ENCODE results near the gene EMC1. TPM values are rescaled to one million over a fixed set of nuclear protein-coding genes. Genes with fewer than 3 reads are reported as not detected.
"Not testable (repeated sequence)": the region's sequence is repeated elsewhere in the genome, so short reads cannot be mapped to it uniquely, and the experiment has no call there.

The EMC1 gene
- total and polyA plus RNA-seq, 2 donors (not counting 3 experiments of a cell fraction or from before 2014, with no cell fraction given), result 77.5 to 164 TPM

- dilution Hi-C loops (cut with MboI; ENCODE audit: extremely low pct_ligation_motif_present, low sequenced_read_pairs) (no loop called here), intact Hi-C loops (cut with micrococcal nuclease) (no loop called here)
- DNase-seq (ENCODE audit: low read depth, low spot score) (no peak), FAIRE-seq (peak; percentile 47)
- Histone ChIP-seq H3K36me3 (ENCODE audit: control insufficient read depth in 2 of 2, extremely low read depth in 1 of 2, insufficient read depth in 2 of 2, low read length in 2 of 2) (peaks cover 33 to 48% of the 10 kb centered on the region in 2 experiments), H2AFZ (ENCODE audit: low read depth, low read length) (no peak overlapping the region), H3K27me3 (ENCODE audit: control insufficient read depth in 2 of 2, insufficient read depth in 2 of 2, low read length in 2 of 2) (no peaks in the 10 kb centered on the region), H4K20me1 (replicated peaks; ENCODE audit: control insufficient read depth, extremely low read depth, insufficient read depth, low read length) (no peaks in the 10 kb centered on the region), H3K27ac (ENCODE audit: insufficient read depth, low read depth, low read length) (no peak overlapping the region), H3K9me3 (replicated peaks; ENCODE audit: control insufficient read depth, insufficient read depth, low read length) (no peaks in the 10 kb centered on the region), H3K9ac (replicated peaks; ENCODE audit: extremely low read depth, insufficient read depth, low read length) (no peak overlapping the region), H3K4me1 (ENCODE audit: control insufficient read depth, extremely low read depth, insufficient read depth, low read length) (no peaks in the 10 kb centered on the region), H3K9me1 (replicated peaks; ENCODE audit: control insufficient read depth, extremely low read depth, insufficient read depth, low read length) (no peaks in the 10 kb centered on the region), H3K79me2 (ENCODE audit: control insufficient read depth, insufficient read depth, low read length) (no peaks in the 10 kb centered on the region), H3K4me2 (ENCODE audit: insufficient read depth, low read length) (no peak overlapping the region), H3K4me3 (replicated peaks in 1 of 3; ENCODE audit: insufficient read depth in 1 of 3, low read depth in 1 of 3, low read length in 3 of 3) (no peak overlapping the region)
- ChIA-PET CTCF (interaction anchor here (1.2 to 5.9 kb wide), 3 partner anchors 9 to 422 kb away, joined by 4 to 24 read pairs (median 4); no protein-coding TSS in a partner anchor), POLR2A (no interaction called here)
- BruUV-seq (replicated peaks), result no TSS peak
- no peak for TF ChIP-seq GATA2 (IDR thresholded peaks at IDR 0.05; ENCODE audit: insufficient read depth, insufficient read length, low read depth, low read length)
- no peak for TF ChIP-seq POLR2A (IDR thresholded peaks at IDR 0.05; ENCODE audit: low read depth, low read length)
- no peak for TF ChIP-seq MAX (IDR thresholded peaks at IDR 0.05; ENCODE audit: insufficient read depth, insufficient read length)
- no peak for TF ChIP-seq JUN (IDR thresholded peaks at IDR 0.05; ENCODE audit: borderline replicate concordance, insufficient read depth, insufficient read length, low read depth)
- TF ChIP-seq POLR2AphosphoS5 (IDR thresholded peaks at IDR 0.05; ENCODE audit: insufficient read depth, low read depth, low read length), result no peak
Observed at GRCh38 chr1:19232524-19232846, 18.8 kb downstream of the EMC1 start.

DNA sequence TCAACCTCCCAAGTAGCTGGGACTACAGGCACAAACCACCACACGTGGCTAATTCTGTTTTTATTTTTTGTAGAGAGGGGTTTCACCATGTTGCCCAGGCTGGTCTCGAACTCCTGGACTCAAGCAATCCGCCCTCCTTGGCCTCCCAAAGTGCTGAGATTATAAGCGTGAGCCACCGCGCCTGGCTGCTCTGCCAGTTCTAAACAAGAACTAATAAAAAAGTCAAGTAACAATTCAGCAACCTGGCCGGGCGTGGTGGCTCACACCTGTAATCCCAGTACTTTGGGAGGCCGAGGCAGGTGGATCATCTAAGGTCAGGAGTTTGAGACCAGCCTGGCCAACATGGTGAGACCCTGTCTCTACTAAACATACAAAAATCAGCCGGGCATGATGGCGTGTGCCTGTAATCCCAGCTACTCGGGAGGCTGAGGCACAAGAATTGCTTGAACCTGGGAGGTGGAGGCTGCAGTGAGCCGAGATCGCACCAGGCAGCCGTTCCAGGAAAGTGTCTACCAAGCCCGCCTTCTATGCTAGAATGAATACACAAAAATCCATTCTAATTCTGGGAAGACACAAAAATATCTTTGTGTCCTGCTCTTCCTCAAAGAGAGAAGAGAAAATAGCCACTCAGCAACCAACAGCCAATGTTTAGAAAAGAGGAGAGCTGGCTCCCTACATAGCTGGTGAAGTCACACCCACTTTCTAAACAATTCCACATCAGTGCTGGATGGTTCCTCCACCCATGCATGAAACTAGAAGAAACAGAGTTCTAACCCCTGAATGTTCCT lies 19.4 kb downstream of the EMC1 start:
- H3K4me2 ChIP-seq (ENCODE audit: insufficient read depth, low read length); H3K27ac ChIP-seq (ENCODE audit: insufficient read depth, low read depth, low read length); H3K4me3 ChIP-seq (replicated peaks in 1 of 3; ENCODE audit: insufficient read depth in 1 of 3, low read depth in 1 of 3, low read length in 3 of 3); H3K79me2 ChIP-seq (ENCODE audit: control insufficient read depth, insufficient read depth, low read length); DNase-seq (ENCODE audit: low read depth, low spot score); BruUV-seq (replicated peaks); POLR2A ChIA-PET; H3K9me1 ChIP-seq (replicated peaks; ENCODE audit: control insufficient read depth, extremely low read depth, insufficient read depth, low read length); H3K9ac ChIP-seq (replicated peaks; ENCODE audit: extremely low read depth, insufficient read depth, low read length); dilution Hi-C loops (cut with MboI; ENCODE audit: extremely low pct_ligation_motif_present, low sequenced_read_pairs); H4K20me1 ChIP-seq (replicated peaks; ENCODE audit: control insufficient read depth, extremely low read depth, insufficient read depth, low read length); intact Hi-C loops (cut with micrococcal nuclease); H3K4me1 ChIP-seq (ENCODE audit: control insufficient read depth, extremely low read depth, insufficient read depth, low read length); H3K27me3 ChIP-seq (ENCODE audit: control insufficient read depth in 2 of 2, insufficient read depth in 2 of 2, low read length in 2 of 2); H3K9me3 ChIP-seq (replicated peaks; ENCODE audit: control insufficient read depth, insufficient read depth, low read length); FAIRE-seq; H2AFZ ChIP-seq (ENCODE audit: low read depth, low read length): not testable (repeated sequence)
- CTCF ChIA-PET, result interaction anchor here (1.0 to 5.9 kb wide), 3 partner anchors 9 to 422 kb away, joined by 3 to 24 read pairs (median 4); no protein-coding TSS in a partner anchor
- H3K36me3 ChIP-seq (ENCODE audit: control insufficient read depth in 2 of 2, extremely low read depth in 1 of 2, insufficient read depth in 2 of 2, low read length in 2 of 2), result peaks cover 36 to 45% of the 10 kb centered on the region in 2 experiments

Measured in endothelial cell of umbilical vein (primary cell).